HG02623 (cell line): Measurements from ENCODE around the gene HTR1A.

Experiments used
- ATAC-seq: cut with Tn5 transposase; IDR thresholded peaks from one replicate; pipeline ENCODE4 v1.9.1; 2021; ENCODE audit warnings: moderate library complexity; ENCODE audit not compliant: unreplicated experiment

The HTR1A gene

GRCh38 chr5:63962279-63962678 is at the start of gene HTR1A:
TSS of gene HTR1A (minus strand) at chr5:63962445. CDS start at chr5:63961719, 726 bp downstream.
- no peak for ATAC-seq

DNA sequence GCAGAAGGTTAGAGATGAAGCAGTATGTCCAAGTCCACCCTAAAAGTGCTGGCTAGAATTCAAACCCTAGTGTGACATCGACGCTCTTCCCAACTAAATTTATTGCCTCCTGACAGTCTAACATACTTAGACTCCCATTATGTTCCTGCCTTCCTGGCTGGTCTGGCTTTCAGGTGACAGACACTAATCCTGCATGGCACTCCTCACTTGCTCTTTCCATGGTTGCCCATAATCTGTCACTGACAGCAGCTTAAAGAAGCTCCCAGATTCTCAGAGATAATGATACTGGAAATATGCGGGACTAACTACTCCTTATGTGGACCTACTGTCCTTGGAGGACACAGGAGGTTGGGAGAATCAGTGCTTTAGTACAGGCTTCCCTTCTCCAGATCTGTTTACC is 41.7 kb upstream of the HTR1A start:
- ATAC-seq, result no peak

GRCh38 chr5:64000096-64000495 is 37.9 kb upstream of the HTR1A start:
- ATAC-seq, result no peak

- ATAC-seq, result no peak
Observed at GRCh38 chr5:63987053-63987452, 24.8 kb upstream of the HTR1A start.

GRCh38 chr5:63981864-63982263 is 19.6 kb upstream of the HTR1A start:
- no peak for ATAC-seq

GRCh38 chr5:63963926-63964325 is 1.7 kb upstream of the HTR1A start:
- no peak for ATAC-seq

GRCh38 chr5:63963080-63963735 is 963 bp upstream of the HTR1A start:
- ATAC-seq, result peak; percentile 81

DNA sequence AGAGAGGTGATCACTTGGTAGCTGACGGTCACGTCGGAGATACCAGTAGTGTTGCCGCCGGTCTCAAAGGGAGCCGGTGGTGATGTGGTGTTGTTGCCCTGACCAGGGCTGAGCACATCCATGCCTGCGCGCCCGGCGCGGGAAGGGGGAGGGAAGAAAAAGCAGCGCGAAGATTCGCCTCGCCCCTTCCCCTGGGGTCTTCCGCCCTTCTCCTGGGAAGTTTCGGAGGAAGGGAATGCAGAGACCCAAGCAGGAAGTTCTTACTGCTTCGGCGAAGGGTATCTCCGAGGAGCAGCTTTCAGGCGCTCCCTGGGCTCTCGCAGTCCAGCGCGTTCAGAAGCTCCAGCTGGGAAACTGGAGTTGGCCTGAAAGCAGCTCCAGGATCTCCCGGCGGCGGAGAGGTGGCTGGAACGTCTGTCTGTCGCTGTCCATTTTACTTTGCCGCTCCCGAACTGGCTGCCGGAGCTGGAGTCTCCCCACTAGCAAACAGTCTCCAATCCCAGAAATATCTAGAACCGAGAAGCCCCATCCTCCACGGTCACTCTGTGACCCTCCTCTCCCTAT is 565 bp downstream of the HTR1A start:
- ATAC-seq, result no peak

DNA sequence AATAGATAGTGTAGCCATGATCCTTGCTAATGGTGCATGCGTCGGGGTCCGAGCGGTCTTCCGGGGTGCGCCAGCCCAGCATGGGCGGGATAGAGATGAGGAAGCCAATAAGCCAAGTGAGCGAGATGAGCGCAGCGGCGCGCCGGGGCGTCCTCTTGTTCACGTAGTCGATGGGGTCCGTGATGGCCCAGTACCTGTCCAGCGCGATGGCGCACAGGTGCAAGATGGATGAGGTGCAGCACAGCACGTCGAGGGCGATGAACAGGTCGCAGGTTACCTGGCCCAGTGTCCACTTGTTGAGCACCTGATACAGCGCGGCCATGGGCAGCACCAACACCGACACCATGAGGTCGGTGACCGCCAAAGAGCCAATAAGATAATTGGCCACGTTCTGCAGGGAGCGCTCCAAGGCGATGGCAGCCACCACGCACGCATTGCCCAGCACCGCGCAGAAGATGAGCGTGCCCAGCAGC is 1.1 kb downstream of the HTR1A start:
- no peak for ATAC-seq

DNA sequence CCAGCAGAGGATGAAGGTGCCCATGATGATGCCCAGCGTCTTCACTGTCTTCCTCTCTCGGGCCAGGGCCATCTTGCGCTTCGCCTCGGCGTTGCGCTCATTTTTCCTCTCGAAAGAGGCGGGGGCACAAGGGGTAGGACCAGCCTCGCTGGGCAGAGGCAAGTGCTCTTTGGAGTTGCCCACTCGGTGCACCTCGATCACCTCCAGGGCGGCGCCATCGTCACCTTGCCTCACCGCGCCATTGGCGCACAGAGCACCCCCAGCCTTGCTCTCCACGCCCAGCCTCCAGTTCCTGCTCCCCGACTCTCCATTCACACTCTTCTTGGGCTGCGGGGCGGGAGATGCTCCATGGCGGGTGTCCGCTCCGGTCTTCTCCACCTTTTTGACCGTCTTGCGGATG is 1.6 kb downstream of the HTR1A start:
- no peak for ATAC-seq

GRCh38 chr5:63959177-63959982 is 2.9 kb downstream of the HTR1A start:
- no peak for ATAC-seq

- no peak for ATAC-seq
Observed at GRCh38 chr5:63958654-63959053, 3.6 kb downstream of the HTR1A start.

- ATAC-seq, result no peak
Observed at GRCh38 chr5:63957617-63958016, 4.6 kb downstream of the HTR1A start.

DNA sequence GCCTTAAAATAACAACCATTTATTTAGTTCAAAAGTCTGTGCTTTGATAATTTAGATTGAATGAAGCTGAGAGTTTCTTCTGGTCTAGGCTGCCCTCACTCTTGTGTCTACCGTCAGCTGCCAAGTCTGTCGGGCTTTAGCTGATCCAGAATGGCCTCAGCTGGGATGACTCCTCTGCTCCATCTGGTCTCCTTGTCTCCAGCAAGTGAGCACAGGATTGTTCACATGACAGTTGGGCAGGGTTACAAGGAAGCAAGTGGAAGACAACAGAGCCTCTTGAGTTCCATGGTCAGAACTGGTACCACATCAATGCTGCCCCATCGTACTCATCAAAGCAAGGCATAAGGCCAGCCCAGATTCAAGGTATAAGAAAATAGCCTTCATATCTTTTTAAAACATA is 9.0 kb downstream of the HTR1A start:
- ATAC-seq, result no peak

DNA sequence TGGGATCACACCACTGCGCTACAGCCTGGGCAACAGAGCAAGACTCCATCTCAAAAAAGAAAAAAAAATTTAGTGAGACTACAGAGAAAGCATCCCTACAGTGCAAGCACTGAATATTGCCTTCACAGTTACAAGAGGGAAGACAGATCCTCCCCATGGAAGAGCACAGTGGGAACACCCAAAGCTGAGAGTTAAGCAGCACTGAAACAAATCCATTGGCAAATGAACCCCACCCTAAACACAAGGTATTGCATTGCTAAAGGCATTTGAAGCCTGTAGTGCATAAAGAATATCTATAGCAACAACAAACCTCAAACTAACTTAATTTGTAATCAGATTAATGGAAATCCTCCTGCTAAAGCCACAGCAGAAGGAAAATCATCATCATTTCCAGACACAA is 27.1 kb downstream of the HTR1A start:
- no peak for ATAC-seq

DNA sequence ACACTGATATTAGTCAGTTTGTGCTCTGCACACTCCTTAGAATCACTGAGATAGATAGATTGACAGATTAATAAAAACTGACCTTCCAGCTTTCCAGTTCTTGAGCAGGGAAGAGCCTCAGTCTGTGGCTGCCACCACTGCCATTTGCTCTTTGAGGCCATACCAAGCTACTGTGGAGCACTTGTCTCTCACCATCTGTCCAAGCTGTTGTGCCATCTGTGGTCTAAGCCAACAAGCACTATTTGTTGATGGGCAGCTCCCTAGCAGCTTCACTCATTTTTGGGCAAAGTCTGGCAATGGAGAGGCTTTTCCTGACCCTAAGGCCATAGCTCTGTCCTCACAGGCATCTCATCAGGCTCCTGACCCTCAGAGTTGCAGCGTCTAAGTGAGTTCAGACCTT is 30.4 kb downstream of the HTR1A start:
- no peak for ATAC-seq

- ATAC-seq, result no peak
Observed at GRCh38 chr5:63928451-63928850, 33.8 kb downstream of the HTR1A start.

DNA sequence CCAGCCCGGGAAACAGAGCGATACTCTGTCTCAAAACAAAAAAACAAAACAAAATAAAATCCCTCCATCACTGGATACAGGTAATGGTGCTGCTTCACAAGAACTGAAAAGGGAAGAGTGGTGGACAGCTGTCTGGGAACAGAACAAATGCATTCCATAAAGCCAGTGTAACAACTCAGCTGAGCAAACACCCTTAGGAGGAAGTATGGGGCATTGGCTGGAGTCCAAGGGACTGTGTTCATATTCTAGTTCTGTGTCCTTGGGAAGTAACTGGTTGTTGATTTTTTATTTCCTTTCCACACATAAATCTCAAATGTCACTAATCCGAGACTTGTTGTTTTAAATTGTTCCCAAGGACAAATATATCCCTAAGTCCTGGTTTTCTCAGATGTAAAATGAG is 38.3 kb downstream of the HTR1A start:
- no peak for ATAC-seq

DNA sequence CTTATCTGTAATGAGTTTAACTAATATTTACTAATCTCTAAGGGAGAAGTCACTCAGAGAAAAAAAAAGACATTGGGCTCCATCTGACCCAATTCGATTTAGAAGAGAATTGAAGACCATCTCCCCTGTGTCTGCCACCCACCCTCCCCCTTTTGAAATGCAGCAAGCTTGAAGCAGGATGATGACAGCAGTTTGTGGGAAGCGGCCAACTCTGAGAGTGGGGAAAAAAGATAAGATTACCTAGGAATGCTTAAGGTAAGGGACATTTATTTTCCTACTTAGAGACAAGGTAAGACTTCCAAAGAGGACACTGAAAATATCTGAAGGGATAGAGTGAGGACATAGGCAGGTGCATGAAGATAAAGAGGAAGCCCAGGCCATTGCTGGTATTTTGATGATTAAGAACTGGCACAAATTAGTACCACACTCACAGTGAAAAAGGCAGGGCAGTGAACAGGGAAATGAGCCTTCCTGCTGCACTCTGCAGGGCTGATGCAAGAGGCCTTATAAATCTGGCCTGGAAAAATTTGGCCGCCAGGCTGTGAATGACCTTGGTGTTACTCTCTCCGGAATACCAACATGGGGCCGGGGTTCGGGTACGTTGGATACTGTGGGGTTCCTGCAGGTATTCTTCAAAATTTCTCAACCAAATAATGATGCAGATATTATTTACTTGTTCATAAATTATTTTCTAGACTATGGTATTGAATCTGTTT is 42.3 kb downstream of the HTR1A start:
- no peak for ATAC-seq

DNA sequence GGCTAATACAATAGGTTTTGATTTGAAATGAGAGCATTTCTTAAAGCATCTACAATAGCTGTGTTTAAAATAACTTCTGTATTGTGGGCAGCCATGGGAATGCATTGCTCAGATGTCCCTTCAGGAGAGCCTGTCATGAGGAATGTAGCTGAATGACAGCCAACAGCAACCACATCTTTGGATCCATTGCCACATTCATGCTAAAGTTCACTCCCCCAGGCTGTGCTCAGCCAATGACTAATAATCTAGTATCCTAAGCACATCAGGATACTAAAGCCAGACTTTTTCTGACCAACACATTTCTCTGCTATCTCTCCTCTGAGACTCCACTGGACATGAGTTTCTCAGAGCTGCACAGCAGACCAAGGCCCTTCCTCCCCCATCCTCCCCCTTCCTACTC is 45.5 kb downstream of the HTR1A start:
- no peak for ATAC-seq

DNA sequence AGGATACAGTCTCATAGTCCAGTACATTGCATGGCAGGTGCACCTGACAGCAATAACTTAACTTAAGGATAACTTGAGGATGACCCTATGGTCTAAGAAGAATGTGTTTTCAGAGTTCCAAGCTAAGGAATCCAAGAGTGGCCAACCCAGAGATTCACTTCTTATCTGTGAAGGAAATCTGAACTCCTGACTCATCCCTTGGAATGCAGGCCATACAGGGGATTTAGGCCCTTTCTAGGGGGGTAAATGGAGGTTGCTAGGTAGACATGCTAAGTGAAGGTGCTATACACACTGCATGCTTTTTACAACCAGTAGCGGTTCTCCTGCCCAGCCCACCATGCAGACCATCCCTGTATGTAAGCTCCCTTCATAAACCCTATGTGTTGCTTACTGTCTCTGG is 50.4 kb downstream of the HTR1A start:
- no peak for ATAC-seq
